GM23248 (cell line): ENCODE data around the gene CLRN1.

ENCODE experiments used
- EZH2 ChIP-seq: fragments of 200-600 bp; sonication (generic); IDR thresholded peaks from 2 replicates; pipeline ENCODE4 v1.6.1; 2018; ENCODE audit warnings: antibody characterized with exemption, mild to moderate bottlenecking; ENCODE audit not compliant: insufficient read depth, poor library complexity, severe bottlenecking
- EZH2phosphoT487 ChIP-seq: fragments of 200-600 bp; sonication (generic); IDR thresholded peaks from 2 replicates; pipeline ENCODE4 v1.6.1; 2018; ENCODE audit warnings: antibody characterized with exemption, moderate library complexity, mild to moderate bottlenecking, low read depth; ENCODE audit not compliant: insufficient read depth

DNA sequence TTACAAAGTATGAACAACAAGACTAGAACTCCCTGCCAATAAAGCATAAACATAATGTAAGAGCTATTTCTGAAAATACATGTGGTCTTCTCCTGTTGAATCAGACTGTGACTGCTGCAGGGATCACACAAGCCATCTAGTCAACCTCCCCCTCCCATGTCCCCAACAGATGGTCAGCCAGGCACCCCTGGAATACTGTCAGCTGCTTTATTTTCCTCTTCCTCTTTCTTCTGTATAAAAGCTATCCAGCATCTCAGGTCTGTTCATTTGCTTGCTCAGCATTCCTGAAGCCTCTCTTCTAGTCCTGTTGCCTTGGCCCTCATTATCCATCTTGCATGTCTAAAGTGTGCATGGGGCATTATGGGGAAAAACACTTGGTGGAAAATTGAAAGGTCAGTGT lies 60.8 kb downstream of the CLRN1 start:
- TF ChIP-seq EZH2 (no peak), EZH2phosphoT487 (no peak)
